DND-41 (cell line): ENCODE data around the gene RAB11FIP3.

ENCODE experiments used
- ATAC-seq: fragments of 200-7000 bp; cut with Tn5 transposase; 3 replicates; pipeline ENCODE4 v1.9.1; 2021; ENCODE audit warnings: low read depth; ENCODE audit not compliant: insufficient read depth
- DNase-seq: peaks from one replicate; pipeline ENCODE4 v3.0.0-alpha.2; 2020
- H2AFZ ChIP-seq: 2 replicates; pipeline ENCODE4 v1.6.0; 2012; ENCODE audit warnings: low read depth, low read length
- H3K27ac ChIP-seq: 2 replicates; pipeline ENCODE4 v1.5.1; 2012; ENCODE audit warnings: low read length, inconsistent platforms
- H3K27me3 ChIP-seq: fragments of 200-600 bp; sonication (generic); 2 replicates; pipeline ENCODE4 v1.6.0; 2012; ENCODE audit warnings: low read length, mild to moderate bottlenecking, inconsistent platforms; ENCODE audit not compliant: insufficient read depth, poor library complexity
- H3K36me3 ChIP-seq: 2 replicates; pipeline ENCODE4 v1.5.1; 2012; ENCODE audit warnings: low read length, inconsistent platforms; ENCODE audit not compliant: insufficient read depth
- H3K4me1 ChIP-seq: 2 replicates; pipeline ENCODE4 v1.5.1; 2012; ENCODE audit warnings: mild to moderate bottlenecking, low read length; ENCODE audit not compliant: insufficient read depth
- H3K4me2 ChIP-seq: 2 replicates; pipeline ENCODE4 v1.6.0; 2012; ENCODE audit warnings: mild to moderate bottlenecking, moderate library complexity, low read length, inconsistent platforms; ENCODE audit not compliant: insufficient read depth
- H3K4me3 ChIP-seq, 2 experiments: fragments of 200-600 bp in 1 of 2; shearing (Covaris generic) in 1 of 2; 2 replicates each; pipeline ENCODE4 v1.5.1; 2012 to 2016; ENCODE audit warnings: inconsistent platforms in 2 of 2, low read length in 2 of 2, mild to moderate bottlenecking in 2 of 2, low read depth in 1 of 2, moderate library complexity in 1 of 2
- H3K79me2 ChIP-seq: 2 replicates; pipeline ENCODE4 v1.6.0; 2012; ENCODE audit warnings: low read length, inconsistent platforms; ENCODE audit not compliant: insufficient read depth
- H3K9ac ChIP-seq: 2 replicates; pipeline ENCODE4 v1.6.0; 2012; ENCODE audit warnings: low read depth, mild to moderate bottlenecking, inconsistent platforms, low read length, moderate library complexity
- H3K9me3 ChIP-seq: 2 replicates; pipeline ENCODE4 v1.5.1; 2012; ENCODE audit warnings: low read length, moderate library complexity, mild to moderate bottlenecking, inconsistent platforms; ENCODE audit not compliant: insufficient read depth, severe bottlenecking
- H4K20me1 ChIP-seq: 2 replicates; pipeline ENCODE4 v1.6.0; 2012; ENCODE audit warnings: low read length; ENCODE audit not compliant: insufficient read depth
- EZH2 ChIP-seq: IDR thresholded peaks from 3 replicates; pipeline ENCODE4 v1.6.1; 2012; ENCODE audit warnings: borderline replicate concordance, low read depth, mild to moderate bottlenecking, moderate library complexity, low read length, inconsistent platforms; ENCODE audit not compliant: severe bottlenecking
- TF ChIP-seq, protein P1 (sequence below): IDR thresholded peaks from 2 replicates; pipeline ENCODE4 v1.5.1; 2012; ENCODE audit warnings: borderline replicate concordance, low read length, moderate library complexity, mild to moderate bottlenecking; ENCODE audit not compliant: poor library complexity, severe bottlenecking; ENCODE audit errors: extremely low read depth

RAB11FIP3 gene

DNA sequence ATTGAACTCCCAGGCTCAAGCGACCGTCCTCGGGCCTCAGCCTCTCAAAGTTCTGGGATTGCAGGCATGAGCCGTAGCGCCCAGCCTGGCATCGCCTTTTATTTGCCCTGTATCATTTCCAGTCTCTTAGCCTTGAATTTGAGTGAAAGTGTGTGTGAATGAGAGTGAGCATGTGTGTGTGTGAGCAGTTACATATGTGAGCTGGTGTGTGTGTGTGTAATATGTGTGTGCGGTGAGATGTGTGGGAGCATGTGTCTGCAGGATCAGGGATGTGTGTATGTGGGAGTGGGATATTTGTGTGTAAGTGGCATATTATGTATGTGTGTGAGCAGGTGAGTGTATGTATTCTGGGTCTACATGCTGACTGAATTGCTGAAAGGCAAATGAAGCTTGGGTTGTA, 5.5 kb downstream of the RAB11FIP3 start:
- H3K27ac ChIP-seq = no peak overlapping the region
- H3K4me3 ChIP-seq = no peak overlapping the region
- H3K4me1 ChIP-seq = peaks cover 44% of the 10 kb centered on the region
- peak overlapping the region; percentile 11; the same call in 1 of the 2 replicates for H3K4me2 ChIP-seq
- TF ChIP-seq EZH2 = no peak
- TF ChIP-seq, protein P1, sequence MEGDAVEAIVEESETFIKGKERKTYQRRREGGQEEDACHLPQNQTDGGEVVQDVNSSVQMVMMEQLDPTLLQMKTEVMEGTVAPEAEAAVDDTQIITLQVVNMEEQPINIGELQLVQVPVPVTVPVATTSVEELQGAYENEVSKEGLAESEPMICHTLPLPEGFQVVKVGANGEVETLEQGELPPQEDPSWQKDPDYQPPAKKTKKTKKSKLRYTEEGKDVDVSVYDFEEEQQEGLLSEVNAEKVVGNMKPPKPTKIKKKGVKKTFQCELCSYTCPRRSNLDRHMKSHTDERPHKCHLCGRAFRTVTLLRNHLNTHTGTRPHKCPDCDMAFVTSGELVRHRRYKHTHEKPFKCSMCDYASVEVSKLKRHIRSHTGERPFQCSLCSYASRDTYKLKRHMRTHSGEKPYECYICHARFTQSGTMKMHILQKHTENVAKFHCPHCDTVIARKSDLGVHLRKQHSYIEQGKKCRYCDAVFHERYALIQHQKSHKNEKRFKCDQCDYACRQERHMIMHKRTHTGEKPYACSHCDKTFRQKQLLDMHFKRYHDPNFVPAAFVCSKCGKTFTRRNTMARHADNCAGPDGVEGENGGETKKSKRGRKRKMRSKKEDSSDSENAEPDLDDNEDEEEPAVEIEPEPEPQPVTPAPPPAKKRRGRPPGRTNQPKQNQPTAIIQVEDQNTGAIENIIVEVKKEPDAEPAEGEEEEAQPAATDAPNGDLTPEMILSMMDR = no peak
- H2AFZ ChIP-seq = no peak overlapping the region
- no peak overlapping the region for H3K9ac ChIP-seq
- DNase-seq (no peak), ATAC-seq (no peak)
- H3K27me3 ChIP-seq = no peaks in the 10 kb centered on the region
- H3K79me2 ChIP-seq = peaks cover 94% of the 10 kb centered on the region
- peaks cover 37% of the 10 kb centered on the region for H4K20me1 ChIP-seq
- peaks cover 33% of the 10 kb centered on the region for H3K36me3 ChIP-seq
- H3K9me3 ChIP-seq = no peaks in the 10 kb centered on the region

DNA sequence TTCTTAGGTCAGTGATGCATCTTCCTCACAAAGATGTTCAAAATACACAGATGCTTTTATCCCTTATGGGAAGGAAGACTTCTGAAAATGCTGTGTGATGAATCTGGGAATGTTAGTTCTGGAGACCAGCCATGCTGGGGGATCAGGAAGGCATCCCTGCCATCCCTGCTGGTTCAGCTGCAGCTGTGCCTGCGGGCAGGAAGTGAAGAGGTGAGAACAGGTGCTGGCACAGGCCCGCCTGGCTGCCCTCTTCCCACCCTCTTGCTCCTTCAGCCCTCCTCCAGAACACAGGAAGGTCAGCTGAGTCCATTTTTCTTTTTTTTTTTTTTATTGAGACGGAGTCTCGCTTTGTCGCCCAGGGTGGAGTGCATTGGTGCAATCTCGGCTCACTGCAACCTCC, 15.2 kb downstream of the RAB11FIP3 start:
- H3K4me1 ChIP-seq = no peaks in the 10 kb centered on the region
- no peak overlapping the region for H2AFZ ChIP-seq
- no peak overlapping the region for H3K4me2 ChIP-seq
- H3K9ac ChIP-seq = no peak overlapping the region
- DNase-seq (no peak), ATAC-seq (no peak)
- H3K27ac ChIP-seq = no peak overlapping the region
- peaks cover 89% of the 10 kb centered on the region for H3K79me2 ChIP-seq
- H3K9me3 ChIP-seq = no peaks in the 10 kb centered on the region
- no peak for TF ChIP-seq EZH2
- TF ChIP-seq, protein P1 = no peak
- H4K20me1 ChIP-seq = peaks cover 41% of the 10 kb centered on the region; the same call in 1 of the 2 replicates
- peaks cover 32% of the 10 kb centered on the region for H3K36me3 ChIP-seq
- no peak overlapping the region for H3K4me3 ChIP-seq
- no peaks in the 10 kb centered on the region for H3K27me3 ChIP-seq

DNA sequence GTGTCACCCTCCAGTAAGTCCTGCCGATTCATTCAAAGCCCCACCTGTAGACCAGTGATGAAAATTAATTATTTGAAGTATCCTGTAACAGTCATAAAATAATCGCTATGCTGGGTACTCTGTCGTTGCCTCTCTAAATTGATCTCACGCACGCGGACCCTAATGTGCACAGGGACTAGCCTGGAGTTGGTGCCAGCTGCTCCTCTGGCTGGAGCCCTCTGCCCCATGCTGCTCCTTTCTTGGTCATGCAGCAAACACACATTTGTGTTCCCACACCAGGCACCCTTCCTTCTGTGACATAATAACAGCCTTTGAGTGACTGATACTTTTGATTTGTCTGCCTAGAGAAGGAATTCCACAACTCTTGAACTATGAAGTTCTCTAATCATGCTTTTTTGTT, 16.0 kb downstream of the RAB11FIP3 start:
- Histone ChIP-seq H3K4me2 (no peak overlapping the region), H3K79me2 (peaks cover 90% of the 10 kb centered on the region), H4K20me1 (peaks cover 49% of the 10 kb centered on the region; the same call in 1 of the 2 replicates), H3K27ac (no peak overlapping the region), H3K4me1 (no peaks in the 10 kb centered on the region), H2AFZ (no peak overlapping the region), H3K36me3 (peaks cover 32% of the 10 kb centered on the region), H3K4me3 (no peak overlapping the region), H3K9me3 (no peaks in the 10 kb centered on the region), H3K9ac (no peak overlapping the region), H3K27me3 (no peaks in the 10 kb centered on the region)
- ATAC-seq (no peak), DNase-seq (no peak)
- no peak for TF ChIP-seq EZH2
- TF ChIP-seq, protein P1 = no peak

DNA sequence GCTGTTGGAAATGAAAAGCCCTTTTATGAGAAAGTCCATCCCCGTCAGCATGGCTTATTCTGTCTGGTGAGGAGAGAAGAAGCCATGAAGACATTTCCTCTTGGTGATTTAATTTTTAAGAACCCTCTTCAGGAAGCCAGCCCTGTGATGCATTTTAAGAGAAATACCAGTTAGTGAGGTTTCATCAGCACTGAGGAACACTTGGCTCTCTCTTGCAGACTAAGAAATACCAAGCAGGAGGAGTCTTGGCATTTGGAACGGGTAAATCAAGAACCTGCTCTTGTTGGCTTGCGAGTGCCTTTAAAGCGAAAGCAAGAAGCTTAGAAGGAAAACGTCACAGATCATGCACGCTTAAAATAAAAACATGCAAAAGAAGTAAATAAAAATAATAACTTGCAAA, 17.5 kb downstream of the RAB11FIP3 start:
- Histone ChIP-seq H3K79me2 (peaks cover 90% of the 10 kb centered on the region), H3K9me3 (no peaks in the 10 kb centered on the region), H2AFZ (no peak overlapping the region), H3K9ac (no peak overlapping the region), H4K20me1 (peaks cover 56% of the 10 kb centered on the region; the same call in 1 of the 2 replicates), H3K36me3 (peaks cover 32% of the 10 kb centered on the region), H3K27me3 (no peaks in the 10 kb centered on the region), H3K4me1 (no peaks in the 10 kb centered on the region), H3K4me3 (no peak overlapping the region), H3K4me2 (no peak overlapping the region), H3K27ac (no peak overlapping the region)
- DNase-seq = no peak
- ATAC-seq = no peak
- TF ChIP-seq, protein P1 = no peak
- no peak for TF ChIP-seq EZH2
